GM12878 (cell line): ENCODE data around the gene HABP2. TPM values are rescaled to one million over a fixed set of nuclear protein-coding genes. Genes with fewer than 3 reads are reported as not detected.

Experiments
- ATAC-seq: fragments of 200-7000 bp; cut with Tn5 transposase; 3 replicates; pipeline ENCODE4 v1.9.1; 2020; ENCODE audit warnings: mild to moderate bottlenecking, moderate library complexity
- BruUV-seq: library from RNA; stranded (reverse); fragments of 400-500 nt; replicated peaks from 2 replicates; lab custom pipeline; 2021; lab: Mats Ljungman, UMichigan
- CTCF ChIA-PET: fragments of 300-600 bp; sonication (Branson Sonifier 250); formaldehyde crosslinking; extraction: SDS; loops from one replicate; lab custom pipeline; 2021; ENCODE audit warnings: inconsistent platforms; lab: Yijun Ruan, JAX
- POLR2A ChIA-PET: fragments of 350-600 bp; formaldehyde crosslinking; extraction: SDS; loops from one replicate; lab custom pipeline; 2021; ENCODE audit warnings: inconsistent platforms; lab: Charles Lee
- RAD21 ChIA-PET: fragments of 300-600 bp; sonication (Branson Sonifier 250); formaldehyde crosslinking; loops from one replicate; lab custom pipeline; 2023; ENCODE audit warnings: antibody characterized with exemption; ENCODE audit not compliant: unreplicated experiment; lab: Charles Lee
- SMC1A ChIA-PET: fragments of 300-600 bp; sonication (Branson Sonifier 250); formaldehyde crosslinking; loops from one replicate; lab custom pipeline; 2023; ENCODE audit not compliant: unreplicated experiment, uncharacterized antibody; lab: Charles Lee
- DNase-seq: peaks from one replicate; pipeline ENCODE4 v3.0.0-alpha.2; 2011; ENCODE audit warnings: low read depth, low spot score
- FAIRE-seq: peaks from 3 replicates; lab custom pipeline; 2011; peaks lifted over from hg19 to GRCh38; lab: Jason Lieb, UNC
- H2AFZ ChIP-seq: 2 replicates; pipeline ENCODE4 v1.6.0; 2011; ENCODE audit warnings: low read depth, low read length, control low read depth; ENCODE audit not compliant: control insufficient read depth
- H3K27ac ChIP-seq: 2 replicates; pipeline ENCODE4 v1.5.1; 2011; ENCODE audit warnings: control low read depth; ENCODE audit not compliant: control insufficient read depth, insufficient read depth
- H3K27me3 ChIP-seq, 2 experiments: replicated peaks in 1 of 2; 2 replicates each; pipeline versions ENCODE4 v1.6.0 to v1.6.1; 2011; ENCODE audit warnings: low read length in 1 of 2; ENCODE audit not compliant: control insufficient read depth in 2 of 2, insufficient read depth in 2 of 2
- H3K36me3 ChIP-seq, 2 experiments: 2 replicates each; pipeline ENCODE4 v1.5.1; 2011; ENCODE audit warnings: low read length in 1 of 2; ENCODE audit not compliant: control insufficient read depth in 2 of 2, insufficient read depth in 2 of 2
- H3K4me1 ChIP-seq: 2 replicates; pipeline ENCODE4 v1.6.1; 2011; ENCODE audit warnings: mild to moderate bottlenecking, low read length, moderate library complexity, mixed read lengths; ENCODE audit not compliant: control insufficient read depth, insufficient read depth
- H3K4me2 ChIP-seq: 2 replicates; pipeline ENCODE4 v1.6.0; 2011; ENCODE audit warnings: control low read depth; ENCODE audit not compliant: control insufficient read depth, insufficient read depth
- H3K4me3 ChIP-seq: fragments of 200-600 bp; sonication (generic); 2 replicates; pipeline ENCODE4 v1.5.1; 2016
- H3K79me2 ChIP-seq: 2 replicates; pipeline ENCODE4 v1.6.0; 2011; ENCODE audit warnings: low read length; ENCODE audit not compliant: control insufficient read depth, insufficient read depth
- H3K9ac ChIP-seq: 2 replicates; pipeline ENCODE4 v1.8.0; 2011; ENCODE audit warnings: low read length, control low read depth, mixed read lengths; ENCODE audit not compliant: control insufficient read depth, insufficient read depth
- H3K9me3 ChIP-seq: replicated peaks from 3 replicates; pipeline ENCODE4 v1.5.1; 2011; ENCODE audit warnings: mild to moderate bottlenecking, low read length; ENCODE audit not compliant: control insufficient read depth, insufficient read depth
- H4K20me1 ChIP-seq: 2 replicates; pipeline ENCODE4 v1.6.0; 2011; ENCODE audit not compliant: control insufficient read depth, insufficient read depth
- ASH2L ChIP-seq: fragments of 300-600, 200-600 bp; sonication (generic); IDR thresholded peaks from 2 replicates; pipeline ENCODE4 v1.6.1; 2017; ENCODE audit warnings: low read depth, mild to moderate bottlenecking, borderline replicate concordance
- CBFB ChIP-seq: IDR thresholded peaks from 2 replicates; pipeline ENCODE4 v1.6.1; 2016; ENCODE audit warnings: antibody characterized with exemption, low read depth
- EED ChIP-seq: sonication (generic); IDR thresholded peaks from 2 replicates; pipeline ENCODE4 v1.6.1; 2016; ENCODE audit warnings: antibody characterized with exemption, low read depth
- ESRRA ChIP-seq: IDR thresholded peaks from 2 replicates; pipeline ENCODE4 v1.6.1; 2012; ENCODE audit warnings: mild to moderate bottlenecking, low read length, improper control_type of control experiment
- HCFC1 ChIP-seq: fragments of 150-350 bp; IDR thresholded peaks from 2 replicates; pipeline ENCODE4 v1.6.1; 2014; ENCODE audit warnings: low read length
- HDAC2 ChIP-seq: fragments of 200-600 bp; sonication (generic); IDR thresholded peaks from 2 replicates; pipeline ENCODE4 v1.6.1; 2017
- HDAC6 ChIP-seq: fragments of 200-600 bp; sonication (generic); IDR thresholded peaks from one replicate; pipeline ENCODE4 v1.8.0; 2017; ENCODE audit warnings: antibody characterized with exemption; ENCODE audit not compliant: unreplicated experiment
- MEF2A ChIP-seq: IDR thresholded peaks from 2 replicates; pipeline ENCODE4 v1.6.1; 2011; ENCODE audit warnings: low read depth, mild to moderate bottlenecking, low read length, moderate library complexity; ENCODE audit not compliant: insufficient read depth
- MYC ChIP-seq: IDR thresholded peaks from 2 replicates; pipeline ENCODE4 v1.6.1; 2011; ENCODE audit warnings: mild to moderate bottlenecking, low read length, moderate library complexity, inconsistent platforms; ENCODE audit not compliant: insufficient read depth, insufficient replicate concordance, insufficient read length, severe bottlenecking
- NBN ChIP-seq: fragments of 450-650 bp; IDR thresholded peaks from 2 replicates; pipeline ENCODE4 v1.6.1; 2016
- TAF1 ChIP-seq: IDR thresholded peaks from 2 replicates; pipeline ENCODE4 v1.6.1; 2011; ENCODE audit warnings: mild to moderate bottlenecking, low read depth, low read length, borderline replicate concordance
- ZZZ3 ChIP-seq: IDR thresholded peaks from 2 replicates; pipeline ENCODE4 v1.6.1; 2011; ENCODE audit warnings: low read depth; ENCODE audit not compliant: control insufficient read depth, insufficient read length
- WGBS: methylation state at CpG from one replicate; pipeline ENCODE4 v1.1.6; 2016; ENCODE audit warnings: low lambda C conversion rate; ENCODE audit not compliant: insufficient replicate concordance, insufficient coverage; ENCODE audit errors: missing lambda C conversion rate; 5-methylcytosine and 5-hydroxymethylcytosine counted together
- in situ Hi-C: fragments of 300-500 bp; cut with MboI; formaldehyde crosslinking; loops from 9 replicates; pipeline ENCODE4 v1.14.3; 2018; ENCODE audit warnings: mixed read lengths
- intact Hi-C: fragments of 100-400 bp; cut with micrococcal nuclease; formaldehyde crosslinking; loops from one replicate; pipeline ENCODE4 v1.14.2; 2022; ENCODE audit not compliant: unreplicated experiment
- polyA plus RNA-seq, 11 experiments: library from polyadenylated mRNA; depleted of rRNA in 4 of 11; unstranded in 6 of 11; stranded (reverse) in 5 of 11; fragments of >200 nt; fragmentation: Nextera tagmentation in 4 of 11; fragmentation: Illumina TruSeq in 1 of 11; extraction: Ambion mirVana in 4 of 11; extraction: Trizol in 1 of 11; gene quantifications; 1 replicate in 1 of 11; 2 replicates in 10 of 11; pipeline versions ENCODE4 v1.2.1 to v1.2.3, GENCODE V29; 2011 to 2016; ENCODE audit warnings: inconsistent platforms in 2 of 11, missing spikeins in 2 of 11, low read depth in 1 of 11
- total RNA-seq, 4 experiments: library from RNA; depleted of rRNA in 3 of 4; stranded (reverse); fragments of >200 nt in 3 of 4; fragmentation: Illumina TruSeq in 1 of 4; extraction: Trizol in 1 of 4; gene quantifications; 2 replicates each; pipeline versions ENCODE4 v1.2.1 to v1.2.3, GENCODE V29; 2013 to 2021
- TF ChIP-seq, protein P1 (sequence below): fragments of 450-650 bp; IDR thresholded peaks from 2 replicates; pipeline ENCODE4 v1.6.1; 2017; ENCODE audit warnings: mild to moderate bottlenecking, low read depth, inconsistent platforms; ENCODE audit not compliant: poor library complexity, severe bottlenecking
- TF ChIP-seq, protein P2 (sequence below): fragments of 450-650 bp; IDR thresholded peaks from 2 replicates; pipeline ENCODE4 v1.6.1; 2017; ENCODE audit warnings: borderline replicate concordance
- TF ChIP-seq, protein P3 (sequence below): fragments of 450-650 bp; IDR thresholded peaks from 2 replicates; pipeline ENCODE4 v1.6.1; 2016; ENCODE audit warnings: mild to moderate bottlenecking
- TF ChIP-seq, protein P4 (sequence below): fragments of 450-650 bp; formaldehyde crosslinking; IDR thresholded peaks from 2 replicates; pipeline ENCODE4 v1.5.0; 2022; ENCODE audit warnings: mild to moderate bottlenecking, missing genetic modification characterization

The HABP2 gene
- total and polyA plus RNA-seq, 10 of the 15 experiments (the other 5 are each of a cell fraction or from before 2014, with no cell fraction given) = 0.13 TPM; not detected in 9

DNA sequence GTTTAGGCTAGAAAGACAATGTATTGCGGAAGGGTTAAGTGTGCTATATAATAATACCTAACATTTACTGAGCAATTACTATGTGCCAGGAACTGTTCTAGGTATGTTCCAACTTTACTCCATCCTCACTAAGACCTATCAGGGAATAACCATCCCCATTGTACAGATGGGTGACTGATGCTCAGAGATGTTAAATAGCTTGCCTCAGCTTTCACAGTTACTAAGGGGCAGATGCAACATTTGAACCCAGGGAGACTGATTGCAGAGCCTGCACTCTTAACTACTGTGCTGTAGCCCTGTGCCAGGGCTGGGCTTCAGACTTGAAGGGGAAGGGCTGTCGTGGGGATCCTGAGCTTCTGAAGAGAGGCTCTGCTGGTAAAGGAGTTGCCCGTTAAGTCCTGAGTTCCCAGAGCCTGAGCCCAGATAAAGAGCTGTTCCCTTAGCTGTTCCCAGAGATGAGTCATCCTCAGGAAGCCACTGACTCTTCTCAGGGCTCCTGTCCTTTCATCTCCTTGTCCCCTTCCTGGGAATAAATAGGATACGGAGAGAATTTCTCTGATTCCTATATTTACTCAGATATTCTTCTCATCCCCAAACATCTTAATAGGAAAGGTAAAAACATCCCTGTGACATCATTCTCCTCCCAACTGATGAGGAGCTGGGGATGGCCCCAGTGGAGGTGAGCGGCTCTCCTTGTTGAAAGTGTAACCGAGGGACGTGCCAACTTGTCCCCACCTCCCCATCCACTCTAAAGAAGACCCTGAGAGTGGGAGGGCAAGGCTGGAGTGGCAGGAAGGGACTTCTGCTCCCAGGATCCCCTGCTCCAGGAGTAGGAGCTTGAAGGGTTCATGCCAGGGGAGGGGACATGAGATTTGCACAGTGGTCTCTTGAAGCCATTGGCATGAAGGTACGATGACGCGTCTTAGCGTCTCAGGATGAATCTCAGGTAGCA, 28.0 kb upstream of the HABP2 start:
- WGBS = 54% methylated on average over 11 of the region's 11 CpGs
- no TSS peak for BruUV-seq
- no peaks in the 10 kb centered on the region for H4K20me1 ChIP-seq
- ChIA-PET RAD21 (no interaction called here), CTCF (no interaction called here), POLR2A (no interaction called here), SMC1A (no interaction called here)
- no peak overlapping the region for H3K27ac ChIP-seq
- H3K79me2 ChIP-seq = no peaks in the 10 kb centered on the region
- H3K27me3 ChIP-seq = no peaks in the 10 kb centered on the region
- H3K9me3 ChIP-seq = no peaks in the 10 kb centered on the region
- ATAC-seq = no peak
- H3K4me2 ChIP-seq = no peak overlapping the region
- H3K4me1 ChIP-seq = no peaks in the 10 kb centered on the region
- H3K36me3 ChIP-seq = no peaks in the 10 kb centered on the region
- intact Hi-C loops (loop anchor here (10.0 kb wide), 3 partner anchors 800 to 1050 kb away; no protein-coding TSS in a partner anchor), in situ Hi-C loops (no loop called here)
- DNase-seq = no peak
- H3K9ac ChIP-seq = no peak overlapping the region
- no peak overlapping the region for H2AFZ ChIP-seq
- FAIRE-seq = no peak
- no peak overlapping the region for H3K4me3 ChIP-seq
- TF ChIP-seq HDAC2 (no peak), HCFC1 (no peak), HDAC6 (no peak), MYC (no peak), ASH2L (no peak), MEF2A (no peak), EED (no peak), NBN (no peak), TAF1 (no peak), CBFB (no peak), ZZZ3 (no peak), ESRRA (no peak)
- TF ChIP-seq, protein P1, sequence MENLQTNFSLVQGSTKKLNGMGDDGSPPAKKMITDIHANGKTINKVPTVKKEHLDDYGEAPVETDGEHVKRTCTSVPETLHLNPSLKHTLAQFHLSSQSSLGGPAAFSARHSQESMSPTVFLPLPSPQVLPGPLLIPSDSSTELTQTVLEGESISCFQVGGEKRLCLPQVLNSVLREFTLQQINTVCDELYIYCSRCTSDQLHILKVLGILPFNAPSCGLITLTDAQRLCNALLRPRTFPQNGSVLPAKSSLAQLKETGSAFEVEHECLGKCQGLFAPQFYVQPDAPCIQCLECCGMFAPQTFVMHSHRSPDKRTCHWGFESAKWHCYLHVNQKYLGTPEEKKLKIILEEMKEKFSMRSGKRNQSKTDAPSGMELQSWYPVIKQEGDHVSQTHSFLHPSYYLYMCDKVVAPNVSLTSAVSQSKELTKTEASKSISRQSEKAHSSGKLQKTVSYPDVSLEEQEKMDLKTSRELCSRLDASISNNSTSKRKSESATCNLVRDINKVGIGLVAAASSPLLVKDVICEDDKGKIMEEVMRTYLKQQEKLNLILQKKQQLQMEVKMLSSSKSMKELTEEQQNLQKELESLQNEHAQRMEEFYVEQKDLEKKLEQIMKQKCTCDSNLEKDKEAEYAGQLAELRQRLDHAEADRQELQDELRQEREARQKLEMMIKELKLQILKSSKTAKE = no peak
- TF ChIP-seq, protein P2, sequence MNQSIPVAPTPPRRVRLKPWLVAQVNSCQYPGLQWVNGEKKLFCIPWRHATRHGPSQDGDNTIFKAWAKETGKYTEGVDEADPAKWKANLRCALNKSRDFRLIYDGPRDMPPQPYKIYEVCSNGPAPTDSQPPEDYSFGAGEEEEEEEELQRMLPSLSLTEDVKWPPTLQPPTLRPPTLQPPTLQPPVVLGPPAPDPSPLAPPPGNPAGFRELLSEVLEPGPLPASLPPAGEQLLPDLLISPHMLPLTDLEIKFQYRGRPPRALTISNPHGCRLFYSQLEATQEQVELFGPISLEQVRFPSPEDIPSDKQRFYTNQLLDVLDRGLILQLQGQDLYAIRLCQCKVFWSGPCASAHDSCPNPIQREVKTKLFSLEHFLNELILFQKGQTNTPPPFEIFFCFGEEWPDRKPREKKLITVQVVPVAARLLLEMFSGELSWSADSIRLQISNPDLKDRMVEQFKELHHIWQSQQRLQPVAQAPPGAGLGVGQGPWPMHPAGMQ = no peak
- TF ChIP-seq, protein P3, sequence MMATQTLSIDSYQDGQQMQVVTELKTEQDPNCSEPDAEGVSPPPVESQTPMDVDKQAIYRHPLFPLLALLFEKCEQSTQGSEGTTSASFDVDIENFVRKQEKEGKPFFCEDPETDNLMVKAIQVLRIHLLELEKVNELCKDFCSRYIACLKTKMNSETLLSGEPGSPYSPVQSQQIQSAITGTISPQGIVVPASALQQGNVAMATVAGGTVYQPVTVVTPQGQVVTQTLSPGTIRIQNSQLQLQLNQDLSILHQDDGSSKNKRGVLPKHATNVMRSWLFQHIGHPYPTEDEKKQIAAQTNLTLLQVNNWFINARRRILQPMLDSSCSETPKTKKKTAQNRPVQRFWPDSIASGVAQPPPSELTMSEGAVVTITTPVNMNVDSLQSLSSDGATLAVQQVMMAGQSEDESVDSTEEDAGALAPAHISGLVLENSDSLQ = no peak
- TF ChIP-seq, protein P4, sequence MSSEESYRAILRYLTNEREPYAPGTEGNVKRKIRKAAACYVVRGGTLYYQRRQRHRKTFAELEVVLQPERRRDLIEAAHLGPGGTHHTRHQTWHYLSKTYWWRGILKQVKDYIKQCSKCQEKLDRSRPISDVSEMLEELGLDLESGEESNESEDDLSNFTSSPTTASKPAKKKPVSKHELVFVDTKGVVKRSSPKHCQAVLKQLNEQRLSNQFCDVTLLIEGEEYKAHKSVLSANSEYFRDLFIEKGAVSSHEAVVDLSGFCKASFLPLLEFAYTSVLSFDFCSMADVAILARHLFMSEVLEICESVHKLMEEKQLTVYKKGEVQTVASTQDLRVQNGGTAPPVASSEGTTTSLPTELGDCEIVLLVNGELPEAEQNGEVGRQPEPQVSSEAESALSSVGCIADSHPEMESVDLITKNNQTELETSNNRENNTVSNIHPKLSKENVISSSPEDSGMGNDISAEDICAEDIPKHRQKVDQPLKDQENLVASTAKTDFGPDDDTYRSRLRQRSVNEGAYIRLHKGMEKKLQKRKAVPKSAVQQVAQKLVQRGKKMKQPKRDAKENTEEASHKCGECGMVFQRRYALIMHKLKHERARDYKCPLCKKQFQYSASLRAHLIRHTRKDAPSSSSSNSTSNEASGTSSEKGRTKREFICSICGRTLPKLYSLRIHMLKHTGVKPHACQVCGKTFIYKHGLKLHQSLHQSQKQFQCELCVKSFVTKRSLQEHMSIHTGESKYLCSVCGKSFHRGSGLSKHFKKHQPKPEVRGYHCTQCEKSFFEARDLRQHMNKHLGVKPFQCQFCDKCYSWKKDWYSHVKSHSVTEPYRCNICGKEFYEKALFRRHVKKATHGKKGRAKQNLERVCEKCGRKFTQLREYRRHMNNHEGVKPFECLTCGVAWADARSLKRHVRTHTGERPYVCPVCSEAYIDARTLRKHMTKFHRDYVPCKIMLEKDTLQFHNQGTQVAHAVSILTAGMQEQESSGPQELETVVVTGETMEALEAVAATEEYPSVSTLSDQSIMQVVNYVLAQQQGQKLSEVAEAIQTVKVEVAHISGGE (CRISPR knock-in tag) = no peak
